HEK293 (cell line): ENCODE data around the gene S100A14.
A peak's percentile ranks its signal among the peaks of the same experiment; 100 is the strongest.

Source experiments
- CTCF ChIA-PET: fragments of 350-600 bp; formaldehyde crosslinking; extraction: SDS; loops from one replicate; lab custom pipeline; 2021; ENCODE audit warnings: antibody characterized with exemption; lab: Yijun Ruan, JAX
- POLR2A ChIA-PET: fragments of 300-600 bp; formaldehyde crosslinking; extraction: SDS; loops from one replicate; lab custom pipeline; 2020; ENCODE audit warnings: antibody characterized with exemption, inconsistent platforms; lab: Yijun Ruan, JAX
- H3K27ac ChIP-seq: fragments of 200-500 bp; sonication (Bioruptor generic); 2 replicates; pipeline ENCODE4 v1.5.1; 2014; ENCODE audit warnings: low read depth, low read length, control low read depth, inconsistent platforms; ENCODE audit errors: extremely low read depth
- H3K36me3 ChIP-seq, 2 experiments: fragments of 200-500 bp in 1 of 2; sonication (Bioruptor generic) in 1 of 2; 1 replicate in 1 of 2; 2 replicates in 1 of 2; pipeline ENCODE4 v1.5.1; 2014 to 2017; ENCODE audit warnings: inconsistent platforms in 2 of 2, low read length in 2 of 2; ENCODE audit not compliant: control insufficient read depth in 2 of 2, insufficient read depth in 1 of 2
- H3K4me1 ChIP-seq: fragments of 200-500 bp; sonication (Bioruptor generic); 2 replicates; pipeline ENCODE4 v1.5.1; 2014; ENCODE audit warnings: mild to moderate bottlenecking, low read length, inconsistent platforms; ENCODE audit not compliant: control insufficient read depth, insufficient read depth
- H3K4me3 ChIP-seq: 2 replicates; pipeline ENCODE4 v1.5.1; 2011; ENCODE audit warnings: low read depth, mild to moderate bottlenecking, control low read depth, low read length, moderate library complexity
- H3K9me3 ChIP-seq: fragments of 200-500 bp; sonication (Bioruptor generic); 2 replicates; pipeline ENCODE4 v1.5.1; 2014; ENCODE audit warnings: low read depth, low read length, inconsistent platforms; ENCODE audit not compliant: control insufficient read depth, insufficient read depth
- ELK4 ChIP-seq: IDR thresholded peaks from 2 replicates; pipeline ENCODE4 v1.6.1; 2011; ENCODE audit warnings: mild to moderate bottlenecking, low read depth, low read length, borderline replicate concordance
- IKZF3 ChIP-seq: fragments of 450-650 bp; IDR thresholded peaks from 2 replicates; pipeline ENCODE4 v1.5.0; 2018; ENCODE audit warnings: missing biosample characterization, mild to moderate bottlenecking, missing genetic modification characterization, moderate library complexity
- OVOL3 ChIP-seq: fragments of 450-650 bp; formaldehyde crosslinking; IDR thresholded peaks from 2 replicates; pipeline ENCODE4 v1.5.1; 2016; ENCODE audit warnings: missing biosample characterization, missing genetic modification characterization
- PRDM1 ChIP-seq: fragments of 450-650 bp; formaldehyde crosslinking; IDR thresholded peaks from 2 replicates; pipeline ENCODE4; 2016; ENCODE audit warnings: missing biosample characterization, missing genetic modification characterization
- ZBTB17 ChIP-seq: fragments of 450-650 bp; formaldehyde crosslinking; IDR thresholded peaks from 2 replicates; pipeline ENCODE4 v1.5.1; 2016; ENCODE audit warnings: missing biosample characterization, missing genetic modification characterization
- ZBTB49 ChIP-seq: fragments of 450-650 bp; formaldehyde crosslinking; IDR thresholded peaks from 2 replicates; pipeline ENCODE4 v1.5.1; 2016; ENCODE audit warnings: missing biosample characterization, missing genetic modification characterization, low read depth
- ZNF10 ChIP-seq: fragments of 450-650 bp; formaldehyde crosslinking; IDR thresholded peaks from 2 replicates; pipeline ENCODE4 v1.5.1; 2017; ENCODE audit warnings: missing biosample characterization, missing genetic modification characterization
- ZNF16 ChIP-seq: fragments of 450-650 bp; formaldehyde crosslinking; IDR thresholded peaks from 2 replicates; pipeline ENCODE4 v1.5.1; 2016; ENCODE audit warnings: low read depth, missing biosample characterization, missing genetic modification characterization
- ZNF214 ChIP-seq: fragments of 450-650 bp; formaldehyde crosslinking; IDR thresholded peaks from 2 replicates; pipeline ENCODE4 v1.5.1; 2017; ENCODE audit warnings: missing biosample characterization, mild to moderate bottlenecking, missing genetic modification characterization, borderline replicate concordance
- ZNF221 ChIP-seq: fragments of 450-650 bp; formaldehyde crosslinking; IDR thresholded peaks from 2 replicates; pipeline ENCODE4 v1.5.1; 2017; ENCODE audit warnings: missing biosample characterization, missing genetic modification characterization, borderline replicate concordance
- ZNF274 ChIP-seq, 2 experiments: fragments of 200-500 bp in 1 of 2; fragments of 450-650 bp in 1 of 2; sonication (Bioruptor generic) in 1 of 2; formaldehyde crosslinking in 1 of 2; IDR thresholded peaks; 2 replicates each; pipeline versions ENCODE4 v1.5.1 to v1.6.1; 2014 to 2016; ENCODE audit warnings: borderline replicate concordance in 1 of 2, inconsistent platforms in 1 of 2, low read length in 1 of 2, missing biosample characterization in 1 of 2, missing genetic modification characterization in 1 of 2
- ZNF311 ChIP-seq: fragments of 450-650 bp; formaldehyde crosslinking; IDR thresholded peaks from 2 replicates; pipeline ENCODE4 v1.5.1; 2017; ENCODE audit warnings: missing biosample characterization, missing genetic modification characterization, borderline replicate concordance
- ZNF362 ChIP-seq: fragments of 450-650 bp; formaldehyde crosslinking; IDR thresholded peaks from 2 replicates; pipeline ENCODE4 v1.5.1; 2016; ENCODE audit warnings: missing biosample characterization, missing genetic modification characterization
- ZNF513 ChIP-seq: fragments of 450-650 bp; IDR thresholded peaks from 2 replicates; pipeline ENCODE4 v1.5.1; 2018; ENCODE audit warnings: missing biosample characterization, missing genetic modification characterization
- ZNF530 ChIP-seq: fragments of 450-650 bp; formaldehyde crosslinking; IDR thresholded peaks from 2 replicates; pipeline ENCODE4 v1.5.1; 2016; ENCODE audit warnings: low read depth, missing biosample characterization, missing genetic modification characterization
- ZNF555 ChIP-seq: fragments of 450-650 bp; formaldehyde crosslinking; conservative IDR thresholded peaks from 2 replicates; pipeline ENCODE4 v1.5.1; 2017; ENCODE audit warnings: missing biosample characterization, mild to moderate bottlenecking, missing genetic modification characterization, inconsistent platforms
- ZNF660 ChIP-seq: fragments of 450-650 bp; IDR thresholded peaks from 2 replicates; pipeline ENCODE4 v1.5.1; 2018; ENCODE audit warnings: missing biosample characterization, mild to moderate bottlenecking, missing genetic modification characterization
- ZNF791 ChIP-seq: fragments of 450-650 bp; formaldehyde crosslinking; IDR thresholded peaks from 2 replicates; pipeline ENCODE4 v1.5.1; 2016; ENCODE audit warnings: missing biosample characterization, missing genetic modification characterization
- ZNF837 ChIP-seq: fragments of 450-650 bp; formaldehyde crosslinking; IDR thresholded peaks from 2 replicates; pipeline ENCODE4 v1.5.1; 2016; ENCODE audit warnings: missing biosample characterization, missing genetic modification characterization
- ZNF843 ChIP-seq: fragments of 450-650 bp; formaldehyde crosslinking; IDR thresholded peaks from 2 replicates; pipeline ENCODE4 v1.5.1; 2016; ENCODE audit warnings: missing biosample characterization, missing genetic modification characterization
- ZXDB ChIP-seq: fragments of 450-650 bp; formaldehyde crosslinking; IDR thresholded peaks from 2 replicates; pipeline ENCODE4 v1.5.1; 2016; ENCODE audit warnings: missing biosample characterization, missing genetic modification characterization

Gene S100A14

GRCh38 chr1:153655333-153655732 lies 39.2 kb upstream of the S100A14 start:
- Histone ChIP-seq H3K36me3 (peaks cover 1 to 10% of the 10 kb centered on the region in 2 experiments; a peak in 2 of 3 replicates), H3K4me3 (no peak overlapping the region), H3K4me1 (0 out of 2 replicates have a peak, but pooled peaks cover 2% of the 10 kb centered on the region), H3K9me3 (no peaks in the 10 kb centered on the region), H3K27ac (no peak overlapping the region)
- CTCF ChIA-PET: no interaction called here
- POLR2A ChIA-PET: interaction anchor here (0.7 kb wide), 1 partner anchor 15 kb away, joined by 3 read pairs; the partner anchor contains the start of gene ILF2
- TF ChIP-seq ZNF843 (no peak), PRDM1 (tag by site-specific recombination) (peak; percentile 51; the same call in 1 of the 2 replicates), ZBTB17 (tag by site-specific recombination) (no peak), ZNF837 (no peak)

- TF ChIP-seq ZBTB49: no peak
- no peak for TF ChIP-seq ZNF274 (IDR thresholded peaks at IDR 0.05; ENCODE audit: low read length)
- TF ChIP-seq ZNF274 (tag by site-specific recombination; IDR thresholded peaks at IDR 0.05; ENCODE audit: borderline replicate concordance): no peak
- no peak for TF ChIP-seq ZNF530 (tag by site-specific recombination)
- TF ChIP-seq ZXDB (tag by site-specific recombination): no peak
- TF ChIP-seq ZBTB17 (tag by site-specific recombination): no peak
- no peak for TF ChIP-seq ZNF660
- no peak for TF ChIP-seq ZNF362 (tag by site-specific recombination)
- no peak for TF ChIP-seq ELK4
- no peak for TF ChIP-seq ZNF513 (tag by site-specific recombination)
- TF ChIP-seq ZNF214 (tag by site-specific recombination): no peak
- TF ChIP-seq ZNF16 (tag by site-specific recombination): no peak
- no peak for TF ChIP-seq ZNF311
- no peak for TF ChIP-seq ZNF10 (tag by site-specific recombination)
- no peak for TF ChIP-seq ZNF221
- TF ChIP-seq ZNF791 (tag by site-specific recombination): no peak
- TF ChIP-seq ZNF837: no peak
- TF ChIP-seq IKZF3 (tag by site-specific recombination): no peak
- no peak for TF ChIP-seq OVOL3 (tag by site-specific recombination)
- no peak for TF ChIP-seq ZNF555 (tag by site-specific recombination)
- Histone ChIP-seq H3K4me3 (no peak overlapping the region), H3K36me3 (no peaks in the 10 kb centered on the region), H3K27ac (no peak overlapping the region), H3K9me3 (no peaks in the 10 kb centered on the region), H3K4me1 (no peaks in the 10 kb centered on the region)
- ChIA-PET POLR2A (interaction anchor here (0.6 to 2.2 kb wide), 6 partner anchors 9 to 39 kb away, joined by 3 to 9 read pairs (median 4); partner anchors contain the start of genes CHTOP, S100A1 and S100A13), CTCF (interaction anchor here (1.2 kb wide), 2 partner anchors 25 to 144 kb away, joined by 3 read pairs; partner anchors contain the start of gene S100A13)
Observed at GRCh38 chr1:153652805-153653500, 36.8 kb upstream of the S100A14 start.
